BLaER1 treated with 17β-estradiol and CSF1 and Interleukin-3, amounts not matched to agents 10 nM and 100 nM (cell line): ENCODE data around the gene C1QL1.
A peak's percentile ranks its signal among the peaks of the same experiment; 100 is the strongest.

Source experiments
- H3K27ac ChIP-seq, 11 experiments: shearing (Covaris generic); formaldehyde crosslinking; 2 replicates each; pipeline ENCODE4 v1.8.1; 2022
- H3K27me3 ChIP-seq, 11 experiments: shearing (Covaris generic); formaldehyde crosslinking; 2 replicates each; pipeline ENCODE4 v1.8.1; 2022
- H3K36me3 ChIP-seq, 11 experiments: shearing (Covaris generic); formaldehyde crosslinking; 2 replicates each; pipeline ENCODE4 v1.8.1; 2022
- H3K4me1 ChIP-seq, 10 experiments: shearing (Covaris generic); formaldehyde crosslinking; 2 replicates each; pipeline ENCODE4 v1.8.1; 2022
- H3K4me2 ChIP-seq, 11 experiments: shearing (Covaris generic); formaldehyde crosslinking; 2 replicates each; pipeline ENCODE4 v1.8.1; 2022
- H3K4me3 ChIP-seq, 10 experiments: shearing (Covaris generic); formaldehyde crosslinking; 2 replicates each; pipeline ENCODE4 v1.8.1; 2022
- H3K9ac ChIP-seq, 11 experiments: shearing (Covaris generic); formaldehyde crosslinking; 2 replicates each; pipeline ENCODE4 v1.8.1; 2022
- H3K9me3 ChIP-seq, 11 experiments: shearing (Covaris generic); formaldehyde crosslinking; replicated peaks in 1 of 11; 2 replicates each; pipeline ENCODE4 v1.8.1; 2022
- H4K20me1 ChIP-seq, 11 experiments: shearing (Covaris generic); formaldehyde crosslinking; 2 replicates each; pipeline ENCODE4 v1.8.1; 2022
- Cebpa-rat ChIP-seq, 11 experiments: shearing (Covaris generic); IDR thresholded peaks; 2 replicates each; pipeline ENCODE4 v1.8.1; 2022

The C1QL1 gene

DNA sequence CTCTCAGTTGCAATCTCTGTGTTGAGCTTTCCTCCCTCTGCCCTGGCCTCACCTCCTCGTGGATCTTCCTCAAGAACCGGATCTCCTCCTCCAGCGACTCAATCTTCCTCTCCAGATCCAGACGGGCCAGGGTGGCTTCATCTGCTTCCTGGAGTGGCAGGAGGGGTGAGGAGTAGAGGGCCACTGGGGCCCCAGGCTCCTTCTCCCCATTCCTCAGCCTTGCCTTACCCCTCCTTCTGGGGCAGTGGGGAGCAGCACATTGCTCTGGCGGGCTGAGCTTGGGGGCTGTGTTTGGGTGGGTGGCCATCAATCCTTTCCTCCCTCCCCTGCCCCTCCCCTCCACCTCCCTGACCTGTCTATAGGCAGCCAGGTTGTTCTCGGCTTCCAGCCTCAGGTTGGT is 54.4 kb downstream of the C1QL1 start:
- H3K4me1 ChIP-seq = peaks cover 20 to 46% (median 28%) of the 10 kb centered on the region in 10 experiments
- H4K20me1 ChIP-seq = peaks cover 0 to 24% (median 0%) of the 10 kb centered on the region in 11 experiments; a peak in 3 of 22 replicates
- H3K4me3 ChIP-seq = no peak overlapping the region
- no peak for TF ChIP-seq Cebpa-rat (IDR thresholded peaks at IDR 0.05)
- no peaks in the 10 kb centered on the region for H3K9me3 ChIP-seq
- no peak overlapping the region for H3K9ac ChIP-seq
- H3K27me3 ChIP-seq = peaks cover 29 to 49% (median 39%) of the 10 kb centered on the region in 11 experiments
- no peaks in the 10 kb centered on the region for H3K36me3 ChIP-seq
- no peak overlapping the region for H3K4me2 ChIP-seq
- no peak overlapping the region for H3K27ac ChIP-seq

DNA sequence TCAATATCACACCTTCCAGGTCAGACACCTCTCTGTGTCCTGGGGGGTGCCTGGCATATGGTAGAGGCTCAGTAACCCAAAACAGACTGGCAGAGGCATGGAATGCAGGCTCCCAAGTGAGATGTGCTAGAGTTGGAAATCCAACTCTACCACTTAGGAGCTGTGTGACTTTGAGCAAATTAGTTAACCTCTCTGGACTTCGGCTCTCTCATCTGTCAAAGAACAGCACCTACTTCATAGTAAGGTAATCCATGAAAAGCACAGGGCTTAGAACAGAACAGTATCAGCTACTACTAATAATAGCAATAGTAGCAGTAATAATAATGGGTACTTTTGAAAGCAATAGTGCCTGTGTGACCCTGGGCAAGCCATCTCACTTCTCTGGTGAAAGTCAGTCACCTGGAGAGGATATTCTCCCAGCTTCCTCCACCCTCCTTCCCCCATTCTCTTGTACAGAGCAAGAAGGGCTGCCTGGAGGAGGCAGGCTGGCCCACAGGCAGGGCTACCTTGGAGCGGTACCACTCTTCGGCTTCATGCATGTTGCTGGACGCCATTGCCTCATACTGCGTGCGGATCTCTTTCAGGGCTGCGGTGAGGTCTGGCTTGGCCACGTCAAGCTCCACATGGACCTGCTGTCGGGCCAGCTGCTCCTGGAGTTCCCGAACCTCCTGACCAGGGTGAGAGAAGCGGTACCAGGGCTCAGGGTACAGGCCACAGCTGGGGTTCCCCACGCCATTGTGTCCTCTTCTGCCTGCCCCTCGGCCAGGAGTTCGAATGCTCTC is 55.1 kb downstream of the C1QL1 start:
- H3K27me3 ChIP-seq = peaks cover 29 to 49% (median 39%) of the 10 kb centered on the region in 11 experiments
- TF ChIP-seq Cebpa-rat (IDR thresholded peaks at IDR 0.05) = no peak
- H3K4me3 ChIP-seq = no peak overlapping the region
- H3K4me1 ChIP-seq = peaks cover 23 to 47% (median 35%) of the 10 kb centered on the region in 10 experiments
- H3K9ac ChIP-seq = no peak overlapping the region
- peaks cover 0 to 24% (median 0%) of the 10 kb centered on the region in 11 experiments; a peak in 3 of 22 replicates for H4K20me1 ChIP-seq
- H3K36me3 ChIP-seq = no peaks in the 10 kb centered on the region
- H3K27ac ChIP-seq = no peak overlapping the region
- no peak overlapping the region for H3K4me2 ChIP-seq
- no peaks in the 10 kb centered on the region for H3K9me3 ChIP-seq

DNA sequence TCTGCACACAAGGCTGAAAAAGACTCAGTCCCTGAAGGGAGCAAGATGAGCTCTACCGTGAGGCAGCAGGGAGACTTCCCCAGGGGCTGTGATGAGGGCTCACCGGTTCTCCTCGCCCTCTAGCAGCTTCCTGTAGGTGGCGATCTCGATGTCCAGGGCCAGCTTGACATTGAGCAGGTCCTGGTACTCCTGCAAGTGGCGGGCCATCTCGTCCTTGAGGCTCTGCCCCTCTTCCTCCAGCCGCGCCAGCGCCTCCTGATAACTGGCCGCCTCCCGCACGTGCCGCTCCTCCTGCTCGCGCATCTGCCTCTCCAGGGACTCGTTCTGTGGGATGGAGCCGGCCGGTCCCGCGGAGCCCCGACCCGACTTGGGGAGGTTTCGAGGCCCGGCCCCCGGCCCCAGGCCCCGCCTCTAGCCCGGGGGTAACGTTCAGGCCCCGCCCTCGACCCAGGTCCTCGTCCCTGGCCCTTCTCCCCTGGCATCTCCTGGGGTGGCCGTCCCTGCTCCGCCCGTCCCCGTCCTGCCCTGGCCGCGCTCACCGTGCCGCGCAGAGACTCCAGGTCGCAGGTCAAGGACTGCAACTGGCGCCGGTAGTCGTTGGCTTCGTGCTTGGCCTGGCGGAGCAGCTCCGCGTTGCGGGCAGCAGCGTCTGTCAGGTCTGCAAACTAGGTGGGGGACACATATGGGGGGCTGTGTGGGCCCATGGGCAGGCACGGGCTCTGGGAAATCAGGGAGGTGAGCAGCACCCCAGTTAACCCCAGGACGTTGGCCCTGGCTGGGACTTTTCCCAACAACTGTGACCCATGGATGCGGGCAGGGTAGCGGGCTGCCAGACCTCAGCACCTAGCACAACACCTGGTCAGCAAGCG is 56.7 kb downstream of the C1QL1 start:
- Histone ChIP-seq H3K27me3 (peaks cover 29 to 49% (median 39%) of the 10 kb centered on the region in 11 experiments), H3K9me3 (no peaks in the 10 kb centered on the region), H3K4me3 (peak overlapping the region in 6 of 10 experiments; percentile 7 to 47 (median 26); a peak in 9 of 20 replicates), H3K9ac (peak overlapping the region in 3 of 11 experiments; percentile 14 to 32 (median 16); a peak in 3 of 22 replicates), H3K27ac (no peak overlapping the region), H4K20me1 (peaks cover 0 to 24% (median 0%) of the 10 kb centered on the region in 11 experiments; a peak in 3 of 22 replicates), H3K36me3 (no peaks in the 10 kb centered on the region), H3K4me2 (peak overlapping the region; percentile 46 to 89 (median 77)), H3K4me1 (peaks cover 23 to 54% (median 45%) of the 10 kb centered on the region in 10 experiments)
- TF ChIP-seq Cebpa-rat (IDR thresholded peaks at IDR 0.05) = no peak

DNA sequence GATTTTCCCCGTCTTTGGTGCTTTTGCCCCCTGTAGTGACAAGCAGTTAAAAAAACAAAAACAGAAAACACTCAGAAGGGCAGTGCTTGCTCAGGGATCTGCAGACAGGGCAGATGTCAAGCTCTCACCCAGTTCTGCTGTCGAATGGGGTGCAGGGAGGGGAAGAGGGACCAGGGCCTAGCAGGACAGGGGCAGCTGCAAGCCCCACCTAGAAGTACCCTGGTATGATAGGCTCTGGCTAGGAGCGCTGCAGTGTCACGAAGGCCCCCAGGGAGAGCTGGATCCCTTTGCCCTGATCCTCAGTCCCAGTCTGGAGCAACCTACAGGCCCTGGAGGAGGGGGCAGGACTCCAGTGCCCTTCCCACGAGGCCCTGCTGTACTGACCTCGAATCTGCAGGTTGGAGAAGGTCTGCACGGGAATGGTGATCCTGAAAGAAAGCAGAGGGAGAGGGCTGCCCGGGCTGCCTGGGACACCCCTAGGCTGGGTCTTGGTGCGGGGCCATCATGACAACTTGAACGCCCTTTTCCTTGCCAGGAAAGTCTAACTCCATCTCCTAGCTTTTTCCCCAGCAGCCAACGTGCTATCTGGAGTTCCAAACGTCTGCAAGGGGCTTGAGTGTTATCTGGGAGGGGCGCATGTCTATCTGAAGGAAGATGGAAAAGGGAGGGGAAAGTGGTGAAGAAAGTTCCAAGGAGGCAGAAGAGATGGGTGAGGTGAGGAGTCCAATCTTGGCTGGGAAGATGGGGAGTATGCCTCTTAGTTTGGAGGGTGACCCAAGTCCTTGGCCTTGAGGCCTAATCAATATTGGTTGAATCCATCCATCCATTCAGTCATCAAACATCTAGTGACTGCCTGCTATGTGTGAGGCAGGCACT is 57.6 kb downstream of the C1QL1 start:
- Histone ChIP-seq H3K27ac (no peak overlapping the region), H3K4me2 (peak overlapping the region; percentile 46 to 89 (median 77); a peak in 21 of 22 replicates), H3K9me3 (no peaks in the 10 kb centered on the region), H3K4me1 (peaks cover 31 to 55% (median 48%) of the 10 kb centered on the region in 10 experiments), H4K20me1 (peaks cover 0 to 24% (median 0%) of the 10 kb centered on the region in 11 experiments; a peak in 3 of 22 replicates), H3K27me3 (peaks cover 29 to 49% (median 39%) of the 10 kb centered on the region in 11 experiments), H3K9ac (peak overlapping the region in 2 of 11 experiments; percentile 14 to 16; a peak in 2 of 22 replicates), H3K36me3 (no peaks in the 10 kb centered on the region), H3K4me3 (no peak overlapping the region; a peak in 1 of 20 replicates)
- TF ChIP-seq Cebpa-rat (IDR thresholded peaks at IDR 0.05) = no peak
